RWPE1 (cell line): ENCODE results near the gene DYRK1B.

Experiments used
- CTCF ChIA-PET: fragments of 350-600 bp; sonication (Branson Sonifier 250); formaldehyde crosslinking; extraction: SDS; loops from one replicate; lab custom pipeline; 2021; lab: Yijun Ruan, JAX
- POLR2A ChIA-PET: fragments of 400-600 bp; formaldehyde crosslinking; extraction: SDS; loops from one replicate; lab custom pipeline; 2020; ENCODE audit warnings: antibody characterized with exemption; ENCODE audit not compliant: low non-redundant PET; lab: Yijun Ruan, JAX
- DNase-seq: peaks from one replicate; pipeline ENCODE4 v3.0.0; 2012; ENCODE audit warnings: low spot score
- H3K27ac ChIP-seq: fragments of 450-650 bp; 2 replicates; pipeline ENCODE4 v1.5.1; 2017
- CTCF ChIP-seq: fragments of 450-650 bp; conservative IDR thresholded peaks from 2 replicates; pipeline ENCODE4 v1.5.1; 2017; ENCODE audit warnings: low read depth, mild to moderate bottlenecking

DYRK1B gene

GRCh38 chr19:39848392-39848791 lies 14.4 kb upstream of the DYRK1B start:
- ChIA-PET CTCF (no interaction called here), POLR2A (no interaction called here)
- no peak for TF ChIP-seq CTCF
- no peak for DNase-seq
- no peak overlapping the region for H3K27ac ChIP-seq

GRCh38 chr19:39847525-39847924 lies 13.6 kb upstream of the DYRK1B start:
- no peak for TF ChIP-seq CTCF
- CTCF ChIA-PET, result no interaction called here
- POLR2A ChIA-PET, result no interaction called here
- H3K27ac ChIP-seq, result no peak overlapping the region
- DNase-seq, result no peak

GRCh38 chr19:39846678-39847486 lies 12.9 kb upstream of the DYRK1B start:
- ChIA-PET CTCF (interaction anchor here (0.7 kb wide), 1 partner anchor 122 kb away, joined by 3 read pairs; no protein-coding TSS in a partner anchor), POLR2A (interaction anchor here (1.0 to 1.3 kb wide), 2 partner anchors 13 to 124 kb away, joined by 4 to 6 read pairs; partner anchors contain the start of gene DYRK1B)
- TF ChIP-seq CTCF, result no peak
- peak overlapping the region; percentile 66 for H3K27ac ChIP-seq
- DNase-seq, result no peak

GRCh38 chr19:39845933-39846677 lies 12.1 kb upstream of the DYRK1B start, which contains the start of gene FBL:
Gene FBL, minus strand, starts transcription at chr19:39846379. Its CDS starts 79 bp downstream, at chr19:39846300.
- CTCF ChIA-PET, result interaction anchor here (0.7 to 1.3 kb wide), 4 partner anchors 43 to 294 kb away, joined by 3 to 4 read pairs (median 3); no protein-coding TSS in a partner anchor
- POLR2A ChIA-PET, result interaction anchor here (1.0 to 1.3 kb wide), 3 partner anchors 12 to 125 kb away, joined by 4 to 6 read pairs (median 4); partner anchors contain the start of genes DYRK1B and PSMC4
- H3K27ac ChIP-seq, result peak within 1 kb of the TSS; percentile 66
- TF ChIP-seq CTCF, result no peak
- peak; percentile 99 for DNase-seq

GRCh38 chr19:39845584-39845932 lies 11.6 kb upstream of the DYRK1B start:
- POLR2A ChIA-PET, result interaction anchor here (1.1 kb wide), 1 partner anchor 125 kb away, joined by 4 read pairs; the partner anchor contains the start of gene PSMC4
- CTCF ChIA-PET, result interaction anchor here (0.7 to 2.3 kb wide), 4 partner anchors 43 to 295 kb away, joined by 3 to 7 read pairs (median 4); no protein-coding TSS in a partner anchor
- DNase-seq, result peak; percentile 54
- TF ChIP-seq CTCF, result peak; percentile 31; the same call in 1 of the 2 replicates
- peak overlapping the region; percentile 66 for H3K27ac ChIP-seq

GRCh38 chr19:39845172-39845571 lies 11.2 kb upstream of the DYRK1B start:
- no peak for TF ChIP-seq CTCF
- DNase-seq, result no peak
- H3K27ac ChIP-seq, result peak overlapping the region; percentile 66
- CTCF ChIA-PET, result interaction anchor here (0.6 to 2.3 kb wide), 8 partner anchors 11 to 316 kb away, joined by 3 to 12 read pairs (median 4); partner anchors contain the start of genes DYRK1B and PSMC4
- POLR2A ChIA-PET, result interaction anchor here (1.1 kb wide), 1 partner anchor 126 kb away, joined by 4 read pairs; the partner anchor contains the start of gene PSMC4
